ENCODE measurements around the gene RGS2. TPM values are rescaled to one million over a fixed set of nuclear protein-coding genes. Genes with fewer than 3 reads are reported as not detected.

Gene RGS2
- polyA plus RNA-seq, 4 donors, result 100 to 573 (median 352) TPM

DNA sequence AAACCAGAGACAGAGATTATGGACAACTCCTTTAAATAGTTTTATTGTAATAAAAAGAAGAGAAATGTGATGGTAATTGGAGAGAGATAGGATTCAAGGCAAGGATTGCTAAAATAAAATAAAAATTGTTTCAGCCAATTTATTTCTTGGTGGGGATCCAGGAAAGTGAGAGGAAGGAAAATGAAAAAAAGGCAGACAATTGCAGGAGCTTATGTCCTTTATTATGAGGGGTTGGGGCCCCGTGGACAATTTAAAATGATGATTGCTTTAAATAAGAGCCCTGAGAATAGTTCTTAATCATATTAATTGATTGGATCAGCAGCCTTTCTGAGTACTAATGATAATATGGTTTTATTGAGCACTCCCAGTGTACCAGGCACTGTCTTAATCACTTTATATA lies 40.2 kb downstream of the RGS2 start:
- Histone ChIP-seq H3K4me1 (ENCODE audit: control insufficient read depth in 3 of 3, insufficient read depth in 2 of 3, low read depth in 1 of 3, low read length in 2 of 3) (no peaks in the 10 kb centered on the region), H3K27me3 (ENCODE audit: control insufficient read depth in 3 of 3, insufficient read depth in 3 of 3, low read length in 3 of 3) (no peaks in the 10 kb centered on the region), H3K27ac (ENCODE audit: low read depth in 1 of 3, low read length in 2 of 3) (no peak overlapping the region), H3K9me3 (ENCODE audit: control insufficient read depth in 2 of 2, insufficient read depth in 1 of 2, low read depth in 1 of 2, low read length in 1 of 2) (no peaks in the 10 kb centered on the region), H3K36me3 (ENCODE audit: control insufficient read depth in 3 of 3, insufficient read depth in 2 of 3, low read depth in 1 of 3, low read length in 3 of 3) (no peaks in the 10 kb centered on the region), H3K4me3 (ENCODE audit: low read depth in 1 of 3, low read length in 3 of 3) (no peak overlapping the region)
- WGBS, 3 donors, result 42 to 52% (median 50%) methylated on average over 1 of the region's 1 CpG
- FAIRE-seq (no peak), DNase-seq (no peak)

GRCh38 chr1:192849442-192849841 lies 40.6 kb downstream of the RGS2 start:
- no peaks in the 10 kb centered on the region for H3K27me3 ChIP-seq (ENCODE audit: control insufficient read depth in 3 of 3, insufficient read depth in 3 of 3, low read length in 3 of 3)
- no peaks in the 10 kb centered on the region for H3K9me3 ChIP-seq (ENCODE audit: control insufficient read depth in 2 of 2, insufficient read depth in 1 of 2, low read depth in 1 of 2, low read length in 1 of 2)
- peak in 1 of 2 donors; percentile 30 for DNase-seq
- no peaks in the 10 kb centered on the region for H3K4me1 ChIP-seq (ENCODE audit: control insufficient read depth in 3 of 3, insufficient read depth in 2 of 3, low read depth in 1 of 3, low read length in 2 of 3)
- H3K36me3 ChIP-seq (ENCODE audit: control insufficient read depth in 3 of 3, insufficient read depth in 2 of 3, low read depth in 1 of 3, low read length in 3 of 3), result no peaks in the 10 kb centered on the region
- no peak for FAIRE-seq
- no peak overlapping the region for H3K27ac ChIP-seq (ENCODE audit: low read depth in 1 of 3, low read length in 2 of 3)
- no peak overlapping the region for H3K4me3 ChIP-seq (ENCODE audit: low read depth in 1 of 3, low read length in 3 of 3)
- 47 to 59% (median 57%) methylated on average over 3 of the region's 3 CpGs for WGBS, 3 donors

DNA sequence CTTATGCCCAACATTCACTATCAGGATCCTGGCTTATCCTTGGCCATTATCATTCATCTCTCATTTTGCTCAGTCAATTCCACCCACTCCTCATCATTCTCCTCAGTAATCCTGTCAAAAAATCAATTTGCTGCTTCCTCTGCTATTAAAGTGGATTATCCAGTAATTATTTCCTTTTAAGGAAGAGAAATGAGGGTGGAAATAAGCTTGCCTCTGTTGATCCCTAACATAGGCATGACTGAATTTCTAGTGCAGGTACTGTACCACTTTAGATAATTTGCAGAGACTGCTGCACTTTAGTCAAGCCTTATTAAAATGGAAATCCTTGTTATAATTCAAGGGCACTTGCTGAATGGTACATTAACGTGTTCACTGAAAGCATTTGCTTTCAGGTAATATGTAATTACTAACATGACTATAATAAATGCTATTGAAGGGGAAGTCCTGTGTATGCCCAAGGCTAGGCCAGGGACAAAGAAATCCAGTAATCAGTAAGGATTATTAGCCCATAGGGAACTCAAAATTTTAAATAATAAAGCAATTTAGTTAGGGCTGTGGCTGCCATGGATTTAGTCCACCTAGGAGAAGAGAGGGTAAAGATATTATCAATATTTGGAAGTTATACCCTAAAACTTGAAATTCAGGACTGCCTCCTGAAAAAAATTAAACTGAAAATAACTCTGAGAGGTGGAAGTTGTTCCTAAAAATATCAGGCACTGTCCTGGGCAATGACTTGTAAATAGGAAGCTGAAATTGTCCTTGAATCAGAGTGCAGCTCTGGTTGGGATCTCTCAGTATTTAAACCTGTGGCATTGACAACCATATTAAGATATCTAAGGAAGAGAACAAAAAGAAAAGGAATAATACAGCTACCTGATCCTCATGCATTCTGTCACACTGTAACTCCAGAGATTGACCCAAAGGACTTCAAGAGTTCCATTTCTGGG lies 43.4 kb downstream of the RGS2 start:
- DNase-seq (no peak), FAIRE-seq (no peak)
- no peaks in the 10 kb centered on the region for H3K4me1 ChIP-seq (ENCODE audit: control insufficient read depth in 3 of 3, insufficient read depth in 2 of 3, low read depth in 1 of 3, low read length in 2 of 3)
- 11 to 43% (median 36%) methylated on average over 1 of the region's 1 CpG for WGBS, 3 donors
- H3K4me3 ChIP-seq (ENCODE audit: low read depth in 1 of 3, low read length in 3 of 3), result no peak overlapping the region
- H3K9me3 ChIP-seq (ENCODE audit: control insufficient read depth in 2 of 2, insufficient read depth in 1 of 2, low read depth in 1 of 2, low read length in 1 of 2), result no peaks in the 10 kb centered on the region
- no peaks in the 10 kb centered on the region for H3K36me3 ChIP-seq (ENCODE audit: control insufficient read depth in 3 of 3, insufficient read depth in 2 of 3, low read depth in 1 of 3, low read length in 3 of 3)
- no peak overlapping the region for H3K27ac ChIP-seq (ENCODE audit: low read depth in 1 of 3, low read length in 2 of 3)
- H3K27me3 ChIP-seq (ENCODE audit: control insufficient read depth in 3 of 3, insufficient read depth in 3 of 3, low read length in 3 of 3), result no peaks in the 10 kb centered on the region

GRCh38 chr1:192858456-192858855 lies 49.6 kb downstream of the RGS2 start:
- 64 to 90% (median 85%) methylated on average over 1 of the region's 1 CpG for WGBS, 3 donors
- no peak overlapping the region for H3K27ac ChIP-seq (ENCODE audit: low read depth in 1 of 3, low read length in 2 of 3)
- FAIRE-seq (no peak), DNase-seq (no peak)
- H3K9me3 ChIP-seq (ENCODE audit: control insufficient read depth in 2 of 2, insufficient read depth in 1 of 2, low read depth in 1 of 2, low read length in 1 of 2), result no peaks in the 10 kb centered on the region
- H3K27me3 ChIP-seq (ENCODE audit: control insufficient read depth in 3 of 3, insufficient read depth in 3 of 3, low read length in 3 of 3), result no peaks in the 10 kb centered on the region
- no peak overlapping the region for H3K4me3 ChIP-seq (ENCODE audit: low read depth in 1 of 3, low read length in 3 of 3)
- H3K36me3 ChIP-seq (ENCODE audit: control insufficient read depth in 3 of 3, insufficient read depth in 2 of 3, low read depth in 1 of 3, low read length in 3 of 3), result no peaks in the 10 kb centered on the region
- peaks cover 0 to 4% (median 2%) of the 10 kb centered on the region in 3 donors for H3K4me1 ChIP-seq (ENCODE audit: control insufficient read depth in 3 of 3, insufficient read depth in 2 of 3, low read depth in 1 of 3, low read length in 2 of 3)

- H3K27me3 ChIP-seq (ENCODE audit: control insufficient read depth in 3 of 3, insufficient read depth in 3 of 3, low read length in 3 of 3), result no peaks in the 10 kb centered on the region
- FAIRE-seq (no peak), DNase-seq (peak in 1 of 2 donors; percentile 13)
- H3K27ac ChIP-seq (ENCODE audit: low read depth in 1 of 3, low read length in 2 of 3), result no peak overlapping the region
- no peak overlapping the region for H3K4me3 ChIP-seq (ENCODE audit: low read depth in 1 of 3, low read length in 3 of 3)
- H3K9me3 ChIP-seq (ENCODE audit: control insufficient read depth in 2 of 2, insufficient read depth in 1 of 2, low read depth in 1 of 2, low read length in 1 of 2), result no peaks in the 10 kb centered on the region
- peaks cover 0 to 4% (median 2%) of the 10 kb centered on the region in 3 donors for H3K4me1 ChIP-seq (ENCODE audit: control insufficient read depth in 3 of 3, insufficient read depth in 2 of 3, low read depth in 1 of 3, low read length in 2 of 3)
- no peaks in the 10 kb centered on the region for H3K36me3 ChIP-seq (ENCODE audit: control insufficient read depth in 3 of 3, insufficient read depth in 2 of 3, low read depth in 1 of 3, low read length in 3 of 3)
These were observed 51.0 kb downstream of the RGS2 start for GRCh38 chr1:192859808-192860207.

DNA sequence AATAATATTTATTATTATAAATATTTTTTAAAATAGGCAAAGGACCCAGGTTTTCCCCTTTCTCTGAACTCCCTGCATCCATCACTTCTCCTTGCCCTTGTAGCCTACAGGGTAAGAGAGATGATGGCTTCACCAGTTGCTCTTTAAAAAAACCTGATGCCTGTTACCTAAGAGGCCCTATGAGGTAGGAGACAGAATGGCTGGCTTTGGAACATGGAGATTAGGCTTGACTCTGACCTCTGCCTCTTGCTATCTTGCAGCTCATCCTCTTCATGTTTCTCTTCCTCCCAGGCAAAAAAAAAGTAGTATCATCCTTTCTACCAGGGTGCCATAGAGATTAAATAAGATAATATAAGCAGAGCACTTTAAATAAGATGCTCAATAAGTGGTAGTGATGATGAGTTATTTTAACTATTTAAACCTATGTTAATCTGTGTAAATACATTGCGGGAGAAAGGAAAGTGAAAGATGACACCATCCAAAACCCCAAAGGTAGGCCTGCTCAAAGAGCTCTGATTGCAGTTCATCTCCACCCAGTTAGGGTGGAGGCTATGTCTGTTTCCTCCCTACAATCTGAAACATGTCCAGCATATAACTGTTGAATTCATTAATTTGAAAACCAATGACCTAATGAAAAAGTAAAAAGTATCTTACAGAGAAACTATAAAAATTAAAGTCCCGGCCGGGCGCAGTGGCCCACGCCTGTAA lies 51.8 kb downstream of the RGS2 start:
- no peak for FAIRE-seq
- H3K27ac ChIP-seq (ENCODE audit: low read depth in 1 of 3, low read length in 2 of 3), result no peak overlapping the region

DNA sequence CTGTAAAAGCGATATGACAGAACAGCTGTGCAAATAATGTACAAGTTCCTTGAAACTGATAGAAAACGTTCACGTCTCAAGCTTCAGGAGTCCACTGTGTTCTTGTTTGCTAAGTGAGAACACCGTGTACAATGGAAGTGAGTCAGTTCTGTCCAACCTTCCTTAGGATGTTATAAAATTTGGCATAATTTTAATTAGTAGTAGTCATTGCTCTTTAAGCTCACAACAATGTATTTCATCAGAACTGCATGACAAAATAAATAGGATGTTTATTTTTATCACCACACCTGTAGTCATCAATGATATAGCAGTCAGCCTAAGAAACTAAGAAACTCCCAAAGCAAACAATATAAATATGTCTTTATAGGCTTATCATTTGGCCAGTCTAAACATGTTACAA lies 53.0 kb downstream of the RGS2 start:
- no peak overlapping the region for H3K27ac ChIP-seq (ENCODE audit: low read depth in 1 of 3, low read length in 2 of 3)
- WGBS, 3 donors, result 13 to 54% (median 32%) methylated on average over 4 of the region's 4 CpGs

More for the DNA sequence above, 51.8 kb downstream of the RGS2 start:
- H3K9me3 ChIP-seq (ENCODE audit: control insufficient read depth in 2 of 2, insufficient read depth in 1 of 2, low read depth in 1 of 2, low read length in 1 of 2), result no peaks in the 10 kb centered on the region
- H3K4me3 ChIP-seq (ENCODE audit: low read depth in 1 of 3, low read length in 3 of 3), result no peak overlapping the region
- peaks cover 0 to 4% (median 2%) of the 10 kb centered on the region in 3 donors for H3K4me1 ChIP-seq (ENCODE audit: control insufficient read depth in 3 of 3, insufficient read depth in 2 of 3, low read depth in 1 of 3, low read length in 2 of 3)
- no peaks in the 10 kb centered on the region for H3K27me3 ChIP-seq (ENCODE audit: control insufficient read depth in 3 of 3, insufficient read depth in 3 of 3, low read length in 3 of 3)
- DNase-seq, result no peak
- 79 to 94% (median 88%) methylated on average over 5 of the region's 5 CpGs for WGBS, 3 donors
- H3K36me3 ChIP-seq (ENCODE audit: control insufficient read depth in 3 of 3, insufficient read depth in 2 of 3, low read depth in 1 of 3, low read length in 3 of 3), result no peaks in the 10 kb centered on the region

More for the DNA sequence above, 53.0 kb downstream of the RGS2 start:
- Histone ChIP-seq H3K36me3 (ENCODE audit: control insufficient read depth in 3 of 3, insufficient read depth in 2 of 3, low read depth in 1 of 3, low read length in 3 of 3) (no peaks in the 10 kb centered on the region), H3K9me3 (ENCODE audit: control insufficient read depth in 2 of 2, insufficient read depth in 1 of 2, low read depth in 1 of 2, low read length in 1 of 2) (no peaks in the 10 kb centered on the region), H3K27me3 (ENCODE audit: control insufficient read depth in 3 of 3, insufficient read depth in 3 of 3, low read length in 3 of 3) (no peaks in the 10 kb centered on the region), H3K4me3 (ENCODE audit: low read depth in 1 of 3, low read length in 3 of 3) (no peak overlapping the region), H3K4me1 (ENCODE audit: control insufficient read depth in 3 of 3, insufficient read depth in 2 of 3, low read depth in 1 of 3, low read length in 2 of 3) (peaks cover 0 to 4% (median 2%) of the 10 kb centered on the region in 3 donors)
- FAIRE-seq (no peak), DNase-seq (peak; percentile 14 to 33)

Measured in small intestine (tissue), 7 donors.